ENCODE measurements around the gene B9D1.

Gene B9D1

GRCh38 chr17:19329839-19330238 is 32.7 kb downstream of the B9D1 start:
- TF ChIP-seq, protein P1, sequence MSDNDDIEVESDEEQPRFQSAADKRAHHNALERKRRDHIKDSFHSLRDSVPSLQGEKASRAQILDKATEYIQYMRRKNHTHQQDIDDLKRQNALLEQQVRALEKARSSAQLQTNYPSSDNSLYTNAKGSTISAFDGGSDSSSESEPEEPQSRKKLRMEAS (IDR thresholded peaks at IDR 0.05): no peak
- TF ChIP-seq EGR1 (IDR thresholded peaks at IDR 0.05): no peak
- no peak for TF ChIP-seq NFIC (IDR thresholded peaks at IDR 0.05)
- no peak for TF ChIP-seq RAD21 (IDR thresholded peaks at IDR 0.05; ENCODE audit: low read depth)
- TF ChIP-seq, protein P2, sequence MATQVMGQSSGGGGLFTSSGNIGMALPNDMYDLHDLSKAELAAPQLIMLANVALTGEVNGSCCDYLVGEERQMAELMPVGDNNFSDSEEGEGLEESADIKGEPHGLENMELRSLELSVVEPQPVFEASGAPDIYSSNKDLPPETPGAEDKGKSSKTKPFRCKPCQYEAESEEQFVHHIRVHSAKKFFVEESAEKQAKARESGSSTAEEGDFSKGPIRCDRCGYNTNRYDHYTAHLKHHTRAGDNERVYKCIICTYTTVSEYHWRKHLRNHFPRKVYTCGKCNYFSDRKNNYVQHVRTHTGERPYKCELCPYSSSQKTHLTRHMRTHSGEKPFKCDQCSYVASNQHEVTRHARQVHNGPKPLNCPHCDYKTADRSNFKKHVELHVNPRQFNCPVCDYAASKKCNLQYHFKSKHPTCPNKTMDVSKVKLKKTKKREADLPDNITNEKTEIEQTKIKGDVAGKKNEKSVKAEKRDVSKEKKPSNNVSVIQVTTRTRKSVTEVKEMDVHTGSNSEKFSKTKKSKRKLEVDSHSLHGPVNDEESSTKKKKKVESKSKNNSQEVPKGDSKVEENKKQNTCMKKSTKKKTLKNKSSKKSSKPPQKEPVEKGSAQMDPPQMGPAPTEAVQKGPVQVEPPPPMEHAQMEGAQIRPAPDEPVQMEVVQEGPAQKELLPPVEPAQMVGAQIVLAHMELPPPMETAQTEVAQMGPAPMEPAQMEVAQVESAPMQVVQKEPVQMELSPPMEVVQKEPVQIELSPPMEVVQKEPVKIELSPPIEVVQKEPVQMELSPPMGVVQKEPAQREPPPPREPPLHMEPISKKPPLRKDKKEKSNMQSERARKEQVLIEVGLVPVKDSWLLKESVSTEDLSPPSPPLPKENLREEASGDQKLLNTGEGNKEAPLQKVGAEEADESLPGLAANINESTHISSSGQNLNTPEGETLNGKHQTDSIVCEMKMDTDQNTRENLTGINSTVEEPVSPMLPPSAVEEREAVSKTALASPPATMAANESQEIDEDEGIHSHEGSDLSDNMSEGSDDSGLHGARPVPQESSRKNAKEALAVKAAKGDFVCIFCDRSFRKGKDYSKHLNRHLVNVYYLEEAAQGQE (IDR thresholded peaks at IDR 0.05; ENCODE audit: low read depth): no peak
- TF ChIP-seq USF1 (IDR thresholded peaks at IDR 0.05): no peak
- TF ChIP-seq TEAD4 (IDR thresholded peaks at IDR 0.05): no peak
- no peak for TF ChIP-seq TCF12 (IDR thresholded peaks at IDR 0.05; ENCODE audit: low read depth)
- no peak for TF ChIP-seq CREB1 (IDR thresholded peaks at IDR 0.05; ENCODE audit: low read depth)
- no peak for TF ChIP-seq YY1 (IDR thresholded peaks at IDR 0.05; ENCODE audit: low read depth)
- no peak for TF ChIP-seq EP300 (IDR thresholded peaks at IDR 0.05; ENCODE audit: borderline replicate concordance)
- no peak for TF ChIP-seq ZBTB7A (IDR thresholded peaks at IDR 0.05; ENCODE audit: low read depth)
- no peak for TF ChIP-seq FOXM1 (IDR thresholded peaks at IDR 0.05; ENCODE audit: borderline replicate concordance, low read depth)
- TF ChIP-seq CEBPB (IDR thresholded peaks at IDR 0.05): no peak
- no peak for TF ChIP-seq TAF1 (IDR thresholded peaks at IDR 0.05; ENCODE audit: low read depth)

DNA sequence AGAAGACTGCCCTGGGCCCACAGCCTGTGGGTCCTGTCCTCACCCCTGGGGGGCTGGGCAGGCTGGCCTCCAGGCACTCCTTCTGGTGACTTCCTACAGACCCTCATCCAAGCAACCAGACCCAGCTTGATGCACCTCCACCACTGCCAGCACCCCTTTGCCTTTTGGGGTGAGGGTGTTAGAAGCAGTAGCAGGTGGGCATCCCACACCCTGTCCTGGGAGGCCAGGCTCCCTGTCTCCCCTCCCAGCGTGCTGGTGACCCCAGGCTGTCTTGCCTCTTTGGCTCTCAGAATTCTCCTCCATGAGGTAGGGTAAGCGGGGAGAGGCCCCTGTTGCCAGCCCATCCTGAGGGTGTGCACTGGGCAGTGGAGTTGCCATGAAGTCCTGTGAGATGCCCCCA is 33.4 kb downstream of the B9D1 start:
- TF ChIP-seq ZBTB7A (IDR thresholded peaks at IDR 0.05; ENCODE audit: low read depth) (no peak), CREB1 (IDR thresholded peaks at IDR 0.05; ENCODE audit: low read depth) (no peak), NFIC (IDR thresholded peaks at IDR 0.05) (no peak), EP300 (IDR thresholded peaks at IDR 0.05; ENCODE audit: borderline replicate concordance) (no peak), TCF12 (IDR thresholded peaks at IDR 0.05; ENCODE audit: low read depth) (no peak), TEAD4 (IDR thresholded peaks at IDR 0.05) (no peak), FOXM1 (IDR thresholded peaks at IDR 0.05; ENCODE audit: borderline replicate concordance, low read depth) (no peak), YY1 (IDR thresholded peaks at IDR 0.05; ENCODE audit: low read depth) (no peak), USF1 (IDR thresholded peaks at IDR 0.05) (no peak), RAD21 (IDR thresholded peaks at IDR 0.05; ENCODE audit: low read depth) (no peak), TAF1 (IDR thresholded peaks at IDR 0.05; ENCODE audit: low read depth) (no peak), EGR1 (IDR thresholded peaks at IDR 0.05) (no peak)
- TF ChIP-seq, protein P2 (IDR thresholded peaks at IDR 0.05; ENCODE audit: low read depth): no peak
- TF ChIP-seq, protein P1 (IDR thresholded peaks at IDR 0.05): no peak

GRCh38 chr17:19328441-19329061 is 34.0 kb downstream of the B9D1 start:
- no peak for TF ChIP-seq EP300 (IDR thresholded peaks at IDR 0.05; ENCODE audit: borderline replicate concordance)
- TF ChIP-seq ZBTB7A (IDR thresholded peaks at IDR 0.05; ENCODE audit: low read depth): no peak

GRCh38 chr17:19327031-19327783 is 35.3 kb downstream of the B9D1 start:
- TF ChIP-seq CEBPB (IDR thresholded peaks at IDR 0.05) (peak; percentile 78), TCF12 (IDR thresholded peaks at IDR 0.05; ENCODE audit: low read depth) (peak; percentile 77), USF1 (IDR thresholded peaks at IDR 0.05) (no peak), NFIC (IDR thresholded peaks at IDR 0.05) (peak; percentile 28; the same call in 1 of the 2 replicates), FOXM1 (IDR thresholded peaks at IDR 0.05; ENCODE audit: borderline replicate concordance, low read depth) (no peak; the same call in 1 of the 2 replicates), TEAD4 (IDR thresholded peaks at IDR 0.05) (peak; percentile 93), EP300 (IDR thresholded peaks at IDR 0.05; ENCODE audit: borderline replicate concordance) (peak; percentile 72; the same call in 1 of the 2 replicates), RAD21 (IDR thresholded peaks at IDR 0.05; ENCODE audit: low read depth) (peak; percentile 18), EGR1 (IDR thresholded peaks at IDR 0.05) (no peak; the same call in 1 of the 2 replicates)
- TF ChIP-seq, protein P2 (IDR thresholded peaks at IDR 0.05; ENCODE audit: low read depth): no peak
- TF ChIP-seq, protein P1 (IDR thresholded peaks at IDR 0.05): peak; percentile 31
